ENCODE data around the gene KRTAP9-6. TPM values are rescaled to one million over a fixed set of nuclear protein-coding genes. Genes with fewer than 3 reads are reported as not detected.
"Not testable (repeated sequence)": the region's sequence is repeated elsewhere in the genome, so short reads cannot be mapped to it uniquely, and the experiment has no call there.

Gene KRTAP9-6
- total RNA-seq, 1 donor from 2014 or later: not detected

GRCh38 chr17:41231731-41232130, 33.4 kb upstream of the KRTAP9-6 start:
- no peak overlapping the region for H3K27ac ChIP-seq
- H3K27me3 ChIP-seq (ENCODE audit: low read depth): peaks cover 16% of the 10 kb centered on the region
- no peaks in the 10 kb centered on the region for H3K4me1 ChIP-seq
- H3K36me3 ChIP-seq: no peaks in the 10 kb centered on the region
- no peak for ATAC-seq
- TF ChIP-seq, protein P1, sequence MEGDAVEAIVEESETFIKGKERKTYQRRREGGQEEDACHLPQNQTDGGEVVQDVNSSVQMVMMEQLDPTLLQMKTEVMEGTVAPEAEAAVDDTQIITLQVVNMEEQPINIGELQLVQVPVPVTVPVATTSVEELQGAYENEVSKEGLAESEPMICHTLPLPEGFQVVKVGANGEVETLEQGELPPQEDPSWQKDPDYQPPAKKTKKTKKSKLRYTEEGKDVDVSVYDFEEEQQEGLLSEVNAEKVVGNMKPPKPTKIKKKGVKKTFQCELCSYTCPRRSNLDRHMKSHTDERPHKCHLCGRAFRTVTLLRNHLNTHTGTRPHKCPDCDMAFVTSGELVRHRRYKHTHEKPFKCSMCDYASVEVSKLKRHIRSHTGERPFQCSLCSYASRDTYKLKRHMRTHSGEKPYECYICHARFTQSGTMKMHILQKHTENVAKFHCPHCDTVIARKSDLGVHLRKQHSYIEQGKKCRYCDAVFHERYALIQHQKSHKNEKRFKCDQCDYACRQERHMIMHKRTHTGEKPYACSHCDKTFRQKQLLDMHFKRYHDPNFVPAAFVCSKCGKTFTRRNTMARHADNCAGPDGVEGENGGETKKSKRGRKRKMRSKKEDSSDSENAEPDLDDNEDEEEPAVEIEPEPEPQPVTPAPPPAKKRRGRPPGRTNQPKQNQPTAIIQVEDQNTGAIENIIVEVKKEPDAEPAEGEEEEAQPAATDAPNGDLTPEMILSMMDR (IDR thresholded peaks at IDR 0.05): no peak
- no peaks in the 10 kb centered on the region for H3K9me3 ChIP-seq
- intact Hi-C loops (cut with DNase I): no loop called here
- no peak for DNase-seq
- no peak overlapping the region for H3K4me3 ChIP-seq

GRCh38 chr17:41232399-41233105, 32.6 kb upstream of the KRTAP9-6 start, which contains the start of gene KRTAP9-3:
TSS of gene KRTAP9-3 (plus strand) at chr17:41232449. CDS start at chr17:41232502, 53 bp downstream.
- ATAC-seq; DNase-seq; H3K4me3 ChIP-seq; intact Hi-C loops (cut with DNase I); H3K36me3 ChIP-seq; H3K9me3 ChIP-seq; H3K4me1 ChIP-seq; H3K27ac ChIP-seq: not testable (repeated sequence)
- peaks cover 16% of the 10 kb centered on the region for H3K27me3 ChIP-seq (ENCODE audit: low read depth)

DNA sequence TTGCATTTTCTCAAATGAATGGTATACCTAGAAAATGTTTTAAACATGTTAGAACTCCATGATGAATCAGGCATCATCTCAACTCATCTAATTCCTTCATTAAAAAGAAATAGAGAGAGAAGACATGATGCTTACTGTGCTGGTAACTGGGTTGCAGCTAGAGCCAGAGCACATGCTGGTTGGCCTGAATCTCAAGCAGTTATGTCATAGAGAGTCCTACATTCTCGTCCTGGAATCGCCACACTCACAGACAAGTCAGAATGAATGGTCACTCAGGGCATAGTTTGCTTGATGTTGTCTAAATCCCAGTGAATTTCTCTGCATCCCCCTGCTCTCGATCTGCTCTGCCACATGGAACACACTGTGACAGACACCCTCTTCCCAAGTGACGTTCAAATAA, 28.1 kb upstream of the KRTAP9-6 start:
- not testable (repeated sequence) for ATAC-seq, H3K4me3 ChIP-seq, DNase-seq

DNA sequence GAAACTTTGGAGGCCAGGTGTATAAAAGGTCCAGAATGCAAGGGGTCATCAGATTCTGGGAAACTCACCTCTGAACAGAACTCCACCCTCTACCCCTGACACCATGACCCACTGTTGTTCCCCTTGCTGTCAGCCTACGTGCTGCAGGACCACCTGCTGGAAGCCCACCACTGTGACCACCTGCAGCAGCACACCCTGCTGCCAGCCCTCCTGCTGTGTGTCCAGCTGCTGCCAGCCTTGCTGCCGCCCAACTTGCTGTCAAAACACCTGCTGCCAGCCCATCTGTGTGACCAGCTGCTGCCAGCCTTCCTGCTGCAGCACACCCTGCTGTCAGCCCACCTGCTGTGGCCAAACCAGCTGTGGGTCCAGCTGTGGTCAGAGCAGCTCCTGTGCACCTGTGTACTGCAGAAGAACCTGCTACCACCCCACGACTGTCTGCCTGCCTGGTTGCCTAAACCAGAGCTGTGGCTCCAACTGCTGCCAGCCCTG, 27.2 kb upstream of the KRTAP9-6 start, which contains the start of gene KRTAP9-8:
KRTAP9-8 (plus strand) TSS at position 51 of the 489 bp plus-strand sequence; CDS start at position 104, 53 bp downstream.
- H3K36me3 ChIP-seq; H3K9me3 ChIP-seq; intact Hi-C loops (cut with DNase I); DNase-seq; H3K27ac ChIP-seq; H3K4me1 ChIP-seq; H3K4me3 ChIP-seq; ATAC-seq; H3K27me3 ChIP-seq (ENCODE audit: low read depth): not testable (repeated sequence)

More for the DNA sequence above, 28.1 kb upstream of the KRTAP9-6 start:
- H3K4me1 ChIP-seq; H3K9me3 ChIP-seq; H3K27me3 ChIP-seq (ENCODE audit: low read depth); H3K27ac ChIP-seq; H3K36me3 ChIP-seq; intact Hi-C loops (cut with DNase I): not testable (repeated sequence)

- intact Hi-C loops (cut with DNase I); H3K4me3 ChIP-seq: not testable (repeated sequence)
Measured at GRCh38 chr17:41246995-41247787, 18.0 kb upstream of the KRTAP9-6 start.

DNA sequence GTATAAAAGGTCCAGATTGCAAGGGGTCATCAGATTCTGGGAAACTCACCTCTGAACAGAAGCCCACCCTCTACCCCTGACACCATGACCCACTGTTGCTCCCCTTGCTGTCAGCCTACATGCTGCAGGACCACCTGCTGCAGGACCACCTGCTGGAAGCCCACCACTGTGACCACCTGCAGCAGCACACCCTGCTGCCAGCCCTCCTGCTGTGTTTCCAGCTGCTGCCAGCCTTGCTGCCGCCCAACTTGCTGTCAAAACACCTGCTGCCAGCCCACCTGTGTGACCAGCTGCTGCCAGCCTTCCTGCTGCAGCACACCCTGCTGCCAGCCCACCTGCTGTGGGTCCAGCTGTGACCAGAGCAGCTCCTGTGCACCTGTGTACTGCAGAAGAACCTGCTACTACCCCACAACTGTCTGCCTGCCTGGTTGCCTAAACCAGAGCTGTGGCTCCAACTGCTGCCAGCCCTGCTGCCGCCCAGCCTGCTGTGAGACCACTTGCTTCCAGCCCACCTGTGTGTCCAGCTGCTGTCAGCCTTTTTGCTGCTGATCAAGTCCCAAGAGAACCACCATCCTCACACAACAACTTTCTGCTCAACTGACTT, 15.4 kb upstream of the KRTAP9-6 start, which contains the start of gene KRTAP9-4:
KRTAP9-4 (plus strand) TSS at position 51 of the 604 bp plus-strand sequence; CDS start at position 85, 34 bp downstream.
- H3K9me3 ChIP-seq; DNase-seq; H3K4me1 ChIP-seq; H3K27me3 ChIP-seq (ENCODE audit: low read depth); intact Hi-C loops (cut with DNase I); H3K27ac ChIP-seq; H3K4me3 ChIP-seq; ATAC-seq; H3K36me3 ChIP-seq: not testable (repeated sequence)

More at GRCh38 chr17:41246995-41247787, 18.0 kb upstream of the KRTAP9-6 start:
- not testable (repeated sequence) for H3K4me1 ChIP-seq; ATAC-seq; DNase-seq; H3K27me3 ChIP-seq (ENCODE audit: low read depth); H3K27ac ChIP-seq; H3K9me3 ChIP-seq; H3K36me3 ChIP-seq

DNA sequence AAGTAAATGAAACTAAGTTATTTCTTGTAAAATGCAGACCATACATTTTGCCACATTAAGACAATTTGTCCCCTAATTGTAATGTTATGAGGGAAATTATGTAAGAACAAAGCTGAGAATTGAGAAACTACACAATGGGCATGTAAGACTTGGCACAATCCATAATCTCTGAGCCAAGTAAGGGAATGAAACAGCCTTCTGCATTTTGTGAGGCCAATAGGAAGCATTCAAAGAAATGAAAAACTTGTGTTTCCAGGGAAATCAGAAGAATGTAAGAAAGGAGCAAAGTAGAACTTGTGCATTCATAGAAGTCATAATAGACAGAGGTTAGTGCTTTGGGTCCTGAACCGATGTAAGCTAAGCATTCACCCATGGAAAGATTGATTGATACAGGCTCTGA, 13.9 kb upstream of the KRTAP9-6 start:
- ATAC-seq: no peak
- Histone ChIP-seq H3K4me3 (no peak overlapping the region), H3K27me3 (ENCODE audit: low read depth) (no peaks in the 10 kb centered on the region), H3K4me1 (no peaks in the 10 kb centered on the region), H3K9me3 (no peaks in the 10 kb centered on the region), H3K27ac (no peak overlapping the region), H3K36me3 (no peaks in the 10 kb centered on the region)
- intact Hi-C loops (cut with DNase I): no loop called here
- TF ChIP-seq, protein P1 (IDR thresholded peaks at IDR 0.05): no peak
- DNase-seq: no peak
